Caco-2 (cell line): ENCODE results near the gene CALML5. TPM values are rescaled to one million over a fixed set of nuclear protein-coding genes. Genes with fewer than 3 reads are reported as not detected.
A peak's percentile ranks its signal among the peaks of the same experiment; 100 is the strongest.

Experiments
- BruUV-seq: library from RNA; stranded (reverse); fragments of 400-500 nt; replicated peaks from 2 replicates; lab custom pipeline; 2021; lab: Mats Ljungman, UMichigan
- CTCF ChIA-PET: fragments of 300-600 bp; sonication (Branson Sonifier 250); formaldehyde crosslinking; loops from one replicate; lab custom pipeline; 2022; ENCODE audit warnings: antibody characterized with exemption; lab: Charles Lee
- POLR2A ChIA-PET: fragments of 300-600 bp; sonication (Branson Sonifier 250); formaldehyde crosslinking; loops from one replicate; lab custom pipeline; 2022; ENCODE audit warnings: antibody characterized with exemption; lab: Charles Lee
- DNase-seq, 2 experiments: peaks; one replicate each; pipeline versions ENCODE4 v3.0.0 to v3.0.0-alpha.2; 2020 to 2022
- H3K27me3 ChIP-seq: replicated peaks from 2 replicates; pipeline ENCODE4 v1.6.0; 2011; ENCODE audit warnings: low read length; ENCODE audit not compliant: control insufficient read depth, insufficient read depth
- H3K36me3 ChIP-seq: 2 replicates; pipeline ENCODE4 v1.5.1; 2011; ENCODE audit warnings: low read length; ENCODE audit not compliant: control insufficient read depth, insufficient read depth
- H3K4me1 ChIP-seq: fragments of 250-450 bp; sonication (Bioruptor Pico); 2 replicates; pipeline ENCODE4 v1.5.1; 2020; ENCODE audit warnings: mild to moderate bottlenecking
- H3K4me3 ChIP-seq: 2 replicates; pipeline ENCODE4 v1.5.1; 2011; ENCODE audit warnings: low read depth, mild to moderate bottlenecking, control low read depth, low read length
- H3K9me3 ChIP-seq: fragments of 250-450 bp; sonication (Bioruptor Pico); 2 replicates; pipeline ENCODE4 v1.5.1; 2020; ENCODE audit warnings: mild to moderate bottlenecking, moderate library complexity
- H3K27ac Mint-ChIP-seq: one replicate; pipeline ENCODE4 v1.8.0; 2022; ENCODE audit warnings: mixed read lengths; ENCODE audit not compliant: unreplicated experiment
- H3K27me3 Mint-ChIP-seq: one replicate; pipeline ENCODE4 v1.8.0; 2022; ENCODE audit warnings: mixed read lengths; ENCODE audit not compliant: insufficient read depth, unreplicated experiment
- H3K36me3 Mint-ChIP-seq: one replicate; pipeline ENCODE4 v1.8.0; 2022; ENCODE audit warnings: mild to moderate bottlenecking, mixed read lengths; ENCODE audit not compliant: insufficient read depth, unreplicated experiment
- H3K4me1 Mint-ChIP-seq: one replicate; pipeline ENCODE4 v1.8.0; 2022; ENCODE audit warnings: low read depth, mixed read lengths; ENCODE audit not compliant: unreplicated experiment
- H3K4me3 Mint-ChIP-seq: one replicate; pipeline ENCODE4 v1.8.0; 2022; ENCODE audit warnings: mild to moderate bottlenecking, moderate library complexity, mixed read lengths; ENCODE audit not compliant: unreplicated experiment
- H3K9me3 Mint-ChIP-seq: one replicate; pipeline ENCODE4 v1.8.0; 2022; ENCODE audit warnings: mixed read lengths; ENCODE audit not compliant: unreplicated experiment
- intact Hi-C: fragments of 100-400 bp; cut with micrococcal nuclease; formaldehyde crosslinking; loops from one replicate; pipeline ENCODE4 v1.10.0; 2022; ENCODE audit not compliant: unreplicated experiment
- total RNA-seq: library from RNA; stranded (reverse); gene quantifications from 2 replicates; pipeline ENCODE4 v1.2.3, GENCODE V29; 2022
- TF ChIP-seq, protein P1 (sequence below), 2 experiments: fragments of 200-600 bp in 1 of 2; IDR thresholded peaks; 1 replicate in 1 of 2; 2 replicates in 1 of 2; pipeline versions ENCODE4 v1.5.1 to v1.8.0; 2011 to 2022; ENCODE audit warnings: antibody characterized with exemption in 1 of 2, control low read depth in 1 of 2, inconsistent platforms in 1 of 2, low read depth in 1 of 2, low read length in 1 of 2, mild to moderate bottlenecking in 1 of 2, moderate library complexity in 1 of 2; ENCODE audit not compliant: insufficient read depth in 1 of 2, severe bottlenecking in 1 of 2, unreplicated experiment in 1 of 2

CALML5 gene
- total RNA-seq, 1 experiment from 2014 or later: not detected

DNA sequence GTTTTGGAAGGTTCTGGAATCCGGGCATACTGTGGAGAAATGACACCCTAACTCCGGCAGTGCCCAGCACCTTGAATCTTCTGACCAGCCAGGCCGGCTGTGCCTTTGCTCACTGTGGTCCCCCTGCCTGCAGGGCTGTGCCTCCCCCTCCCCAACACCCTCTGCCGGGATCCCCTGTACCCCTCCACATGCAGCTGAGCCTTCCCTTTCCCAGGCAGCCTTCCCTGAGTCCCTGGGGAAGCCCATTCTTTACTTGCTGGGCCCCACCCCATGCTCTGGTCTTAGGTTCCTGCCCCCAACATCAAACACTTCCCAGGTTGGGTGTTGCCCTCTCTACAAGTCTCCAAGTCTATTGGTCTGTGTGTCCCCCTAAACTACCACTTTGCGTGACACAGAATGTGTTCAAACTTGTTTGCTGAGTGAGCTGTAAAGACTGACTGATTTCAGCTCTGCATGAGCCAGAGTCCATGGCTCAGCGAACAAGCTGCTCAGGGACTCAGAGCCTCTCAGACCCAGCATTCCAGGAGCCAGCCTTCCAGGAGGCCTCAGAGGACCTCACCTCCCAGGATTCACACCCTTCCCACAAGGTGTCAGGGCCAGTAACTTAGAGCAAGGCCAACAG is 31.6 kb downstream of the CALML5 start:
- intact Hi-C loops: loop anchor here (2.0 kb wide), 2 partner anchors 17 to 21 kb away; no protein-coding TSS in a partner anchor
- peak; percentile 40 to 68 for DNase-seq
- ChIA-PET POLR2A (interaction anchor here (0.9 to 1.0 kb wide), 2 partner anchors 17 to 152 kb away, joined by 3 read pairs; no protein-coding TSS in a partner anchor), CTCF (interaction anchor here (1.2 to 2.3 kb wide), 5 partner anchors 21 to 162 kb away, joined by 3 to 10 read pairs (median 5); no protein-coding TSS in a partner anchor)
- Mint-ChIP-seq H3K27me3 (no peaks in the 10 kb centered on the region), H3K4me3 (no peak overlapping the region), H3K9me3 (no peaks in the 10 kb centered on the region), H3K4me1 (peaks cover 20% of the 10 kb centered on the region), H3K36me3 (peaks cover 22% of the 10 kb centered on the region), H3K27ac (peak overlapping the region; percentile 53)
- no TSS peak for BruUV-seq
- no peaks in the 10 kb centered on the region for H3K36me3 ChIP-seq
- H3K4me3 ChIP-seq: no peak overlapping the region
- TF ChIP-seq, protein P1, sequence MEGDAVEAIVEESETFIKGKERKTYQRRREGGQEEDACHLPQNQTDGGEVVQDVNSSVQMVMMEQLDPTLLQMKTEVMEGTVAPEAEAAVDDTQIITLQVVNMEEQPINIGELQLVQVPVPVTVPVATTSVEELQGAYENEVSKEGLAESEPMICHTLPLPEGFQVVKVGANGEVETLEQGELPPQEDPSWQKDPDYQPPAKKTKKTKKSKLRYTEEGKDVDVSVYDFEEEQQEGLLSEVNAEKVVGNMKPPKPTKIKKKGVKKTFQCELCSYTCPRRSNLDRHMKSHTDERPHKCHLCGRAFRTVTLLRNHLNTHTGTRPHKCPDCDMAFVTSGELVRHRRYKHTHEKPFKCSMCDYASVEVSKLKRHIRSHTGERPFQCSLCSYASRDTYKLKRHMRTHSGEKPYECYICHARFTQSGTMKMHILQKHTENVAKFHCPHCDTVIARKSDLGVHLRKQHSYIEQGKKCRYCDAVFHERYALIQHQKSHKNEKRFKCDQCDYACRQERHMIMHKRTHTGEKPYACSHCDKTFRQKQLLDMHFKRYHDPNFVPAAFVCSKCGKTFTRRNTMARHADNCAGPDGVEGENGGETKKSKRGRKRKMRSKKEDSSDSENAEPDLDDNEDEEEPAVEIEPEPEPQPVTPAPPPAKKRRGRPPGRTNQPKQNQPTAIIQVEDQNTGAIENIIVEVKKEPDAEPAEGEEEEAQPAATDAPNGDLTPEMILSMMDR (IDR thresholded peaks at IDR 0.05; ENCODE audit: insufficient read depth in 1 of 2, low read depth in 1 of 2, low read length in 1 of 2, severe bottlenecking in 1 of 2, unreplicated experiment in 1 of 2): no peak
- peaks cover 30% of the 10 kb centered on the region for H3K4me1 ChIP-seq
- no peaks in the 10 kb centered on the region for H3K9me3 ChIP-seq
- H3K27me3 ChIP-seq: no peaks in the 10 kb centered on the region

DNA sequence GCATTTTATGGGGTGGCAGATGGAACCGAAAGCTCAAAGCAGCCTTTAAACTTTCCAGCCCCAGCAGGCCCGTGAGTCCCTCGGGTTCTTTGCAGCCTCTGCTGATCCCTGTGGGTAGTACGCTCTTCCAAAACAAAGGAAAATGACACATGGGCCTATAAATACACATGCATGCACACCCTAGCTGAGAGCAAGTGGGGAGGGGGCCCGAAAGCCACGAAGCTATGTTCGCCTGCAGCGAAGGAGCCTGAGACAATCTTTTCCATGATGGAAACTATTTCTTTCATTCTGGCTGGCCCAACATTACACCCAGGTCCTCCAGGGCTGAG is 32.2 kb downstream of the CALML5 start:
- H3K27me3 ChIP-seq: no peaks in the 10 kb centered on the region
- TF ChIP-seq, protein P1 (IDR thresholded peaks at IDR 0.05; ENCODE audit: insufficient read depth in 1 of 2, low read depth in 1 of 2, low read length in 1 of 2, severe bottlenecking in 1 of 2, unreplicated experiment in 1 of 2): no peak
- Mint-ChIP-seq H3K4me3 (no peak overlapping the region), H3K27me3 (no peaks in the 10 kb centered on the region), H3K36me3 (peaks cover 26% of the 10 kb centered on the region), H3K27ac (peak overlapping the region; percentile 53), H3K9me3 (no peaks in the 10 kb centered on the region), H3K4me1 (peaks cover 19% of the 10 kb centered on the region)
- no peak overlapping the region for H3K4me3 ChIP-seq
- no peaks in the 10 kb centered on the region for H3K36me3 ChIP-seq
- intact Hi-C loops: loop anchor here (2.0 kb wide), 1 partner anchor 22 kb away; no protein-coding TSS in a partner anchor
- H3K4me1 ChIP-seq: peaks cover 34% of the 10 kb centered on the region
- DNase-seq: no peak
- no peaks in the 10 kb centered on the region for H3K9me3 ChIP-seq
- CTCF ChIA-PET: interaction anchor here (1.0 to 2.3 kb wide), 4 partner anchors 19 to 156 kb away, joined by 5 to 11 read pairs (median 8); no protein-coding TSS in a partner anchor
- POLR2A ChIA-PET: interaction anchor here (0.9 kb wide), 2 partner anchors 152 to 218 kb away, joined by 3 read pairs; partner anchors contain the start of gene TASOR2
- BruUV-seq: no TSS peak

DNA sequence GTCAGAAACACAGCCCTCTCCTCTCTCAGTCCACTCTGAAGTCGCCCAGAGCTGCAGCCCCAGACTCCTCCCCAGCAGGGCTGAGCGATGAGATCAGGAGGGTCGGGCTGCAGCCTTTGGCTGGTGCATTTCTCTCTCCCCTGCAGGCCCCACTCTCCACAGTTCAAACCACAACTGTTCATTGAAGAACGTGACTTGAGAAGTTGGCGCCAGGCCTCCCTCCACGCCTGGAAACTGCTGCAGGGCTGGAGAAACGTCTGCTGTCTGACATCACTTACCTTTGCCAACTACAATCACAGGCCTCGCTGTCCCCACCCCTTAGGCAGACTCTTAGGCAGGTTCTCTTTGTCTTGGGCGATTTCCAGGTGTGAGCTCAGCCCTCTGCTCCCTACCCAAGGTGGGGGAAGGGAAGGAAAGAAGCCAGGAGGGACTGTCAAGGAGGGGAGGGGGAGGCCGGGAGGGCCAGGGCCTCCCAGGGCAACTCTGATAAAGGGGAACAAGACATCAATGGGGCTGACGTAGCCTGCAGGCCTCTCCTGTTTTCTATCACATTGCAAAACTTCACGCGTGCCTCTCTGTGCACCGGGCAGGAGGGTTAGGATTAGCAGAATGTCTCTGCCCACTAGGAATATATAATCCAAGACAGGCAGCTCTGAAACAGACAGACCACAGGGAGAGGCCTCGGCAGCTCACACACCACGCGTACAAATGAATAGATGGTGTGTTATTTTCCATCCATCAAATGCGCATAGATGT is 32.7 kb downstream of the CALML5 start:
- peaks cover 20% of the 10 kb centered on the region for H3K4me1 Mint-ChIP-seq
- Histone ChIP-seq H3K36me3 (no peaks in the 10 kb centered on the region), H3K9me3 (no peaks in the 10 kb centered on the region), H3K4me1 (peaks cover 39% of the 10 kb centered on the region), H3K4me3 (no peak overlapping the region), H3K27me3 (no peaks in the 10 kb centered on the region)
- peak in 1 of 2 experiments; percentile 45 for DNase-seq
- H3K9me3 Mint-ChIP-seq: no peaks in the 10 kb centered on the region
- CTCF ChIA-PET: interaction anchor here (1.0 to 2.3 kb wide), 2 partner anchors 19 to 156 kb away, joined by 10 to 11 read pairs; no protein-coding TSS in a partner anchor
- no TSS peak for BruUV-seq
- H3K27ac Mint-ChIP-seq: peak overlapping the region; percentile 40
- POLR2A ChIA-PET: interaction anchor here (0.9 kb wide), 1 partner anchor 218 kb away, joined by 3 read pairs; the partner anchor contains the start of gene TASOR2
- H3K36me3 Mint-ChIP-seq: peaks cover 32% of the 10 kb centered on the region
- H3K4me3 Mint-ChIP-seq: no peak overlapping the region
- TF ChIP-seq, protein P1 (IDR thresholded peaks at IDR 0.05; ENCODE audit: insufficient read depth in 1 of 2, low read depth in 1 of 2, low read length in 1 of 2, severe bottlenecking in 1 of 2, unreplicated experiment in 1 of 2): no peak
- H3K27me3 Mint-ChIP-seq: no peaks in the 10 kb centered on the region
- intact Hi-C loops: loop anchor here (2.0 kb wide), 1 partner anchor 22 kb away; no protein-coding TSS in a partner anchor
